B cell (primary cell): ENCODE data around the gene HMGN5.

Experiments used
- CTCF ChIP-seq: fragments of 200-600 bp; IDR thresholded peaks from one replicate; pipeline ENCODE4 v1.8.0; 2022; ENCODE audit warnings: antibody characterized with exemption, mild to moderate bottlenecking
- EZH2 ChIP-seq: IDR thresholded peaks from 2 replicates; pipeline ENCODE4 v1.6.1; 2012; ENCODE audit warnings: borderline replicate concordance, low read depth, mild to moderate bottlenecking, moderate library complexity, low read length; ENCODE audit not compliant: insufficient read depth, poor library complexity, severe bottlenecking

GRCh38 chrX:81120936-81121371 lies 80.8 kb downstream of the HMGN5 start:
- peak; percentile 52 for TF ChIP-seq CTCF
- no peak for TF ChIP-seq EZH2
